ENCODE data around the gene POLD3. TPM values are rescaled to one million over a fixed set of nuclear protein-coding genes. Genes with fewer than 3 reads are reported as not detected.

Gene POLD3
- total and polyA plus RNA-seq, 2 of the 8 experiments (the other 6 are each of a cell fraction or from before 2014, with no cell fraction given): 18.1 to 29.3 TPM

- Histone ChIP-seq H3K4me2 (ENCODE audit: insufficient read depth in 1 of 2, low read depth in 2 of 2, low read length in 2 of 2) (no peak overlapping the region), H2BK20ac (ENCODE audit: low read length) (no peak overlapping the region), H3K27ac (ENCODE audit: low read depth, low read length) (no peak overlapping the region), H3K4ac (replicated peaks; ENCODE audit: insufficient read length, low read depth, low read length) (no peak overlapping the region), H3K14ac (ENCODE audit: insufficient read length) (no peak overlapping the region), H4K91ac (replicated peaks; ENCODE audit: insufficient read length, low read length) (no peak overlapping the region), H3K18ac (ENCODE audit: extremely low read depth, low read length) (no peak overlapping the region), H4K5ac (ENCODE audit: insufficient read length, low read depth, low read length) (no peak overlapping the region), H2BK5ac (ENCODE audit: low read depth, low read length) (no peak overlapping the region), H2BK15ac (ENCODE audit: low read length) (no peak overlapping the region), H3K79me2 (ENCODE audit: control insufficient read depth in 1 of 2, insufficient read depth in 2 of 2, low read length in 2 of 2) (no peaks in the 10 kb centered on the region), H3K9me3 (ENCODE audit: insufficient read depth in 2 of 2, low read depth in 1 of 2, low read length in 1 of 2) (0 out of 4 replicates have a peak, but pooled peaks cover 0 to 2% of the 10 kb centered on the region in 2 experiments), H2BK120ac (replicated peaks; ENCODE audit: low read depth, low read length) (no peak overlapping the region), H2AK5ac (ENCODE audit: low read depth, low read length) (no peak overlapping the region), H3K27me3 (replicated peaks in 1 of 4; ENCODE audit: control insufficient read depth in 3 of 4, extremely low read depth in 1 of 4, insufficient read depth in 3 of 4, low read length in 3 of 4) (no peaks in the 10 kb centered on the region), H2BK12ac (ENCODE audit: low read depth, low read length) (no peak overlapping the region), H3K23me2 (ENCODE audit: low read depth, low read length) (no peaks in the 10 kb centered on the region), H3K4me1 (replicated peaks in 1 of 4; ENCODE audit: control insufficient read depth in 3 of 4, insufficient read depth in 4 of 4, low read length in 3 of 4) (no peaks in the 10 kb centered on the region), H3K79me1 (ENCODE audit: low read depth, low read length) (no peaks in the 10 kb centered on the region), H4K8ac (ENCODE audit: extremely low read depth, insufficient read depth, low read length) (no peak overlapping the region), H2AFZ (ENCODE audit: low read length) (no peak overlapping the region), H3K36me3 (ENCODE audit: control insufficient read depth in 2 of 4, insufficient read depth in 4 of 4, low read length in 3 of 4) (no peaks in the 10 kb centered on the region), H4K20me1 (replicated peaks in 1 of 2; ENCODE audit: control insufficient read depth in 1 of 2, insufficient read depth in 2 of 2, low read length in 2 of 2) (no peaks in the 10 kb centered on the region), H3K9ac (replicated peaks in 1 of 4; ENCODE audit: extremely low read depth in 1 of 4, low read depth in 3 of 4, low read length in 3 of 4) (no peak overlapping the region), H3K56ac (replicated peaks; ENCODE audit: insufficient read length, low read depth, low read length) (no peak overlapping the region), H3K4me3 (ENCODE audit: extremely low read depth in 1 of 4, insufficient read depth in 2 of 4, low read depth in 3 of 4, low read length in 4 of 4) (no peak overlapping the region), H3K23ac (ENCODE audit: insufficient read length) (no peak overlapping the region)
- CTCF ChIA-PET (ENCODE audit: partially characterized antibody): interaction anchor here (0.6 to 1.1 kb wide), 5 partner anchors 12 to 69 kb away, joined by 3 to 4 read pairs (median 3); no protein-coding TSS in a partner anchor
- FAIRE-seq (no peak), DNase-seq (ENCODE audit: low read depth in 1 of 2, low spot score in 2 of 2) (peak in 1 of 2 experiments; percentile 35)
- WGBS, 2 experiments (ENCODE audit: extremely low coverage in 1 of 2, insufficient coverage in 1 of 2, insufficient read length in 1 of 2, insufficient replicate concordance in 2 of 2, low coverage in 1 of 2, low lambda C conversion rate in 2 of 2, missing lambda C conversion rate in 1 of 2): 85% methylated on average over 7 of the region's 7 CpGs; no CpG with 5 or more reads in 1 of the 2 experiments
- TF ChIP-seq SP4 (IDR thresholded peaks at IDR 0.05; ENCODE audit: low read length) (no peak), CTBP2 (IDR thresholded peaks at IDR 0.05; ENCODE audit: borderline replicate concordance, insufficient read depth, insufficient read length, low read length) (no peak), SP2 (IDR thresholded peaks at IDR 0.05; ENCODE audit: low read length) (no peak), SIX5 (IDR thresholded peaks at IDR 0.05; ENCODE audit: low read depth, low read length) (no peak), TCF12 (IDR thresholded peaks at IDR 0.05; ENCODE audit: low read depth, low read length) (no peak), PHF8 (conservative IDR thresholded peaks at IDR 0.05; ENCODE audit: low read depth, low read length) (no peak), POU5F1 (IDR thresholded peaks at IDR 0.05; ENCODE audit: low read depth, low read length) (no peak), TBP (IDR thresholded peaks at IDR 0.05; ENCODE audit: low read depth, low read length) (no peak), RBBP5 (IDR thresholded peaks at IDR 0.05; ENCODE audit: borderline replicate concordance, low read depth, low read length) (no peak), ASH2L (IDR thresholded peaks at IDR 0.05; ENCODE audit: low read length) (no peak), JUN (IDR thresholded peaks at IDR 0.05; ENCODE audit: low read depth, low read length) (no peak), ZNF274 (IDR thresholded peaks at IDR 0.05; ENCODE audit: borderline replicate concordance, extremely low read depth, low read length) (no peak), GTF2F1 (IDR thresholded peaks at IDR 0.05; ENCODE audit: borderline replicate concordance, low read depth, low read length) (no peak), TAF1 (IDR thresholded peaks at IDR 0.05; ENCODE audit: low read depth, low read length) (no peak), CEBPB (IDR thresholded peaks at IDR 0.05; ENCODE audit: low read depth, low read length) (no peak)
- POLR2A ChIA-PET (ENCODE audit: partially characterized antibody): interaction anchor here (0.7 to 1.3 kb wide), 2 partner anchors 42 to 542 kb away, joined by 3 read pairs; no protein-coding TSS in a partner anchor
Observed at GRCh38 chr11:74670171-74670570, 77.8 kb downstream of the POLD3 start.
